GM23338 (cell line): Measurements from ENCODE around the gene P4HA3.

ENCODE experiments used
- CREB1 ChIP-seq: fragments of 250-450 bp; sonication (Bioruptor Pico); IDR thresholded peaks from 2 replicates; pipeline ENCODE4 v1.5.0; 2020; ENCODE audit warnings: low read depth, mild to moderate bottlenecking, moderate library complexity
- EZH2 ChIP-seq: fragments of 200-600 bp; sonication (generic); IDR thresholded peaks from one replicate; pipeline ENCODE4 v1.8.0; 2017; ENCODE audit warnings: antibody characterized with exemption, mild to moderate bottlenecking, low read depth; ENCODE audit not compliant: unreplicated experiment
- EZH2phosphoT487 ChIP-seq: fragments of 200-600 bp; sonication (generic); IDR thresholded peaks from one replicate; pipeline ENCODE4 v1.8.1; 2018; ENCODE audit warnings: antibody characterized with exemption; ENCODE audit not compliant: unreplicated experiment
- JUNB ChIP-seq: IDR thresholded peaks from one replicate; pipeline ENCODE4 v1.6.1; 2016; ENCODE audit warnings: antibody characterized with exemption; ENCODE audit not compliant: unreplicated experiment
- NANOG ChIP-seq: IDR thresholded peaks from 2 replicates; pipeline ENCODE4 v1.6.1; 2016; ENCODE audit warnings: antibody characterized with exemption, borderline replicate concordance
- POLR2AphosphoS5 ChIP-seq: IDR thresholded peaks from 2 replicates; pipeline ENCODE4 v1.6.1; 2016; ENCODE audit warnings: antibody characterized with exemption, low read depth
- STAT1 ChIP-seq: IDR thresholded peaks from one replicate; pipeline ENCODE4 v1.6.1; 2016; ENCODE audit warnings: antibody characterized with exemption; ENCODE audit not compliant: unreplicated experiment
- ZNF331 ChIP-seq: fragments of 250-450 bp; sonication (Bioruptor Pico); IDR thresholded peaks from 2 replicates; pipeline ENCODE4 v1.5.0; 2020; ENCODE audit warnings: low read depth, mild to moderate bottlenecking, moderate library complexity
- TF ChIP-seq, protein P1 (sequence below), 2 experiments: fragments of 200-600 bp in 1 of 2; sonication (generic) in 1 of 2; conservative IDR thresholded peaks; 2 replicates each; pipeline versions ENCODE4 v1.5.1 to v1.6.1; 2016 to 2017; ENCODE audit warnings: antibody characterized with exemption in 2 of 2, low read depth in 2 of 2, mild to moderate bottlenecking in 2 of 2, moderate library complexity in 1 of 2
- TF ChIP-seq, protein P2 (sequence below): IDR thresholded peaks from one replicate; pipeline ENCODE4 v1.6.1; 2018; ENCODE audit warnings: antibody characterized with exemption; ENCODE audit not compliant: unreplicated experiment
- TF ChIP-seq, protein P3 (sequence below): IDR thresholded peaks from 2 replicates; pipeline ENCODE4 v1.6.1; 2016; ENCODE audit warnings: antibody characterized with exemption
- TF ChIP-seq, protein P4 (sequence below): fragments of 250-450 bp; sonication (Bioruptor Pico); IDR thresholded peaks from 2 replicates; pipeline ENCODE4 v1.5.0; 2020; ENCODE audit warnings: mild to moderate bottlenecking, moderate library complexity

DNA sequence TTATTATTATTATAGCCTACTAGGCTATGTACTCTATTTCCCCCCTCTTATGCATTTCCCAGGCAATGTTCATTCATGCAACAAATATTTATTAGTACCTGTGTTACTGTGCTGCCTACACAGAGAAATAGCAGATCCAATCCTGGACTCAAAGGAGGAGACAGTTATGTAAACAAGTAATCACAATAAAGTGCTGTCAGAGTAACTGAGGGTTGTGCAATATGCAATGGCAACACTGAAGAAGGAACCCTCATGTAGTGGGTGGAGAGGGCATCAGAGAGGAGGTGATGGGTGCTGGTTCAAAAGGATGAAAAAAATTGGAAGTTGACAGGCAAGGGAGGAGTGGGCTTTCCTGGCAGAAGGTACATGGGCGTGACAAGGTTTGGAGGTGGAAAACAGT is 886 bp upstream of the P4HA3 start:
- TF ChIP-seq, protein P1, sequence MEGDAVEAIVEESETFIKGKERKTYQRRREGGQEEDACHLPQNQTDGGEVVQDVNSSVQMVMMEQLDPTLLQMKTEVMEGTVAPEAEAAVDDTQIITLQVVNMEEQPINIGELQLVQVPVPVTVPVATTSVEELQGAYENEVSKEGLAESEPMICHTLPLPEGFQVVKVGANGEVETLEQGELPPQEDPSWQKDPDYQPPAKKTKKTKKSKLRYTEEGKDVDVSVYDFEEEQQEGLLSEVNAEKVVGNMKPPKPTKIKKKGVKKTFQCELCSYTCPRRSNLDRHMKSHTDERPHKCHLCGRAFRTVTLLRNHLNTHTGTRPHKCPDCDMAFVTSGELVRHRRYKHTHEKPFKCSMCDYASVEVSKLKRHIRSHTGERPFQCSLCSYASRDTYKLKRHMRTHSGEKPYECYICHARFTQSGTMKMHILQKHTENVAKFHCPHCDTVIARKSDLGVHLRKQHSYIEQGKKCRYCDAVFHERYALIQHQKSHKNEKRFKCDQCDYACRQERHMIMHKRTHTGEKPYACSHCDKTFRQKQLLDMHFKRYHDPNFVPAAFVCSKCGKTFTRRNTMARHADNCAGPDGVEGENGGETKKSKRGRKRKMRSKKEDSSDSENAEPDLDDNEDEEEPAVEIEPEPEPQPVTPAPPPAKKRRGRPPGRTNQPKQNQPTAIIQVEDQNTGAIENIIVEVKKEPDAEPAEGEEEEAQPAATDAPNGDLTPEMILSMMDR (conservative IDR thresholded peaks at IDR 0.05; ENCODE audit: low read depth in 2 of 2) = no peak
- TF ChIP-seq EZH2 (no peak), EZH2phosphoT487 (no peak), POLR2AphosphoS5 (no peak), CREB1 (CRISPR knock-in tag) (no peak), JUNB (no peak), ZNF331 (CRISPR knock-in tag) (no peak), STAT1 (no peak), NANOG (no peak)
- TF ChIP-seq, protein P2, sequence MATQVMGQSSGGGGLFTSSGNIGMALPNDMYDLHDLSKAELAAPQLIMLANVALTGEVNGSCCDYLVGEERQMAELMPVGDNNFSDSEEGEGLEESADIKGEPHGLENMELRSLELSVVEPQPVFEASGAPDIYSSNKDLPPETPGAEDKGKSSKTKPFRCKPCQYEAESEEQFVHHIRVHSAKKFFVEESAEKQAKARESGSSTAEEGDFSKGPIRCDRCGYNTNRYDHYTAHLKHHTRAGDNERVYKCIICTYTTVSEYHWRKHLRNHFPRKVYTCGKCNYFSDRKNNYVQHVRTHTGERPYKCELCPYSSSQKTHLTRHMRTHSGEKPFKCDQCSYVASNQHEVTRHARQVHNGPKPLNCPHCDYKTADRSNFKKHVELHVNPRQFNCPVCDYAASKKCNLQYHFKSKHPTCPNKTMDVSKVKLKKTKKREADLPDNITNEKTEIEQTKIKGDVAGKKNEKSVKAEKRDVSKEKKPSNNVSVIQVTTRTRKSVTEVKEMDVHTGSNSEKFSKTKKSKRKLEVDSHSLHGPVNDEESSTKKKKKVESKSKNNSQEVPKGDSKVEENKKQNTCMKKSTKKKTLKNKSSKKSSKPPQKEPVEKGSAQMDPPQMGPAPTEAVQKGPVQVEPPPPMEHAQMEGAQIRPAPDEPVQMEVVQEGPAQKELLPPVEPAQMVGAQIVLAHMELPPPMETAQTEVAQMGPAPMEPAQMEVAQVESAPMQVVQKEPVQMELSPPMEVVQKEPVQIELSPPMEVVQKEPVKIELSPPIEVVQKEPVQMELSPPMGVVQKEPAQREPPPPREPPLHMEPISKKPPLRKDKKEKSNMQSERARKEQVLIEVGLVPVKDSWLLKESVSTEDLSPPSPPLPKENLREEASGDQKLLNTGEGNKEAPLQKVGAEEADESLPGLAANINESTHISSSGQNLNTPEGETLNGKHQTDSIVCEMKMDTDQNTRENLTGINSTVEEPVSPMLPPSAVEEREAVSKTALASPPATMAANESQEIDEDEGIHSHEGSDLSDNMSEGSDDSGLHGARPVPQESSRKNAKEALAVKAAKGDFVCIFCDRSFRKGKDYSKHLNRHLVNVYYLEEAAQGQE = no peak
- TF ChIP-seq, protein P3, sequence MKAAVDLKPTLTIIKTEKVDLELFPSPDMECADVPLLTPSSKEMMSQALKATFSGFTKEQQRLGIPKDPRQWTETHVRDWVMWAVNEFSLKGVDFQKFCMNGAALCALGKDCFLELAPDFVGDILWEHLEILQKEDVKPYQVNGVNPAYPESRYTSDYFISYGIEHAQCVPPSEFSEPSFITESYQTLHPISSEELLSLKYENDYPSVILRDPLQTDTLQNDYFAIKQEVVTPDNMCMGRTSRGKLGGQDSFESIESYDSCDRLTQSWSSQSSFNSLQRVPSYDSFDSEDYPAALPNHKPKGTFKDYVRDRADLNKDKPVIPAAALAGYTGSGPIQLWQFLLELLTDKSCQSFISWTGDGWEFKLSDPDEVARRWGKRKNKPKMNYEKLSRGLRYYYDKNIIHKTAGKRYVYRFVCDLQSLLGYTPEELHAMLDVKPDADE = no peak
- TF ChIP-seq, protein P4, sequence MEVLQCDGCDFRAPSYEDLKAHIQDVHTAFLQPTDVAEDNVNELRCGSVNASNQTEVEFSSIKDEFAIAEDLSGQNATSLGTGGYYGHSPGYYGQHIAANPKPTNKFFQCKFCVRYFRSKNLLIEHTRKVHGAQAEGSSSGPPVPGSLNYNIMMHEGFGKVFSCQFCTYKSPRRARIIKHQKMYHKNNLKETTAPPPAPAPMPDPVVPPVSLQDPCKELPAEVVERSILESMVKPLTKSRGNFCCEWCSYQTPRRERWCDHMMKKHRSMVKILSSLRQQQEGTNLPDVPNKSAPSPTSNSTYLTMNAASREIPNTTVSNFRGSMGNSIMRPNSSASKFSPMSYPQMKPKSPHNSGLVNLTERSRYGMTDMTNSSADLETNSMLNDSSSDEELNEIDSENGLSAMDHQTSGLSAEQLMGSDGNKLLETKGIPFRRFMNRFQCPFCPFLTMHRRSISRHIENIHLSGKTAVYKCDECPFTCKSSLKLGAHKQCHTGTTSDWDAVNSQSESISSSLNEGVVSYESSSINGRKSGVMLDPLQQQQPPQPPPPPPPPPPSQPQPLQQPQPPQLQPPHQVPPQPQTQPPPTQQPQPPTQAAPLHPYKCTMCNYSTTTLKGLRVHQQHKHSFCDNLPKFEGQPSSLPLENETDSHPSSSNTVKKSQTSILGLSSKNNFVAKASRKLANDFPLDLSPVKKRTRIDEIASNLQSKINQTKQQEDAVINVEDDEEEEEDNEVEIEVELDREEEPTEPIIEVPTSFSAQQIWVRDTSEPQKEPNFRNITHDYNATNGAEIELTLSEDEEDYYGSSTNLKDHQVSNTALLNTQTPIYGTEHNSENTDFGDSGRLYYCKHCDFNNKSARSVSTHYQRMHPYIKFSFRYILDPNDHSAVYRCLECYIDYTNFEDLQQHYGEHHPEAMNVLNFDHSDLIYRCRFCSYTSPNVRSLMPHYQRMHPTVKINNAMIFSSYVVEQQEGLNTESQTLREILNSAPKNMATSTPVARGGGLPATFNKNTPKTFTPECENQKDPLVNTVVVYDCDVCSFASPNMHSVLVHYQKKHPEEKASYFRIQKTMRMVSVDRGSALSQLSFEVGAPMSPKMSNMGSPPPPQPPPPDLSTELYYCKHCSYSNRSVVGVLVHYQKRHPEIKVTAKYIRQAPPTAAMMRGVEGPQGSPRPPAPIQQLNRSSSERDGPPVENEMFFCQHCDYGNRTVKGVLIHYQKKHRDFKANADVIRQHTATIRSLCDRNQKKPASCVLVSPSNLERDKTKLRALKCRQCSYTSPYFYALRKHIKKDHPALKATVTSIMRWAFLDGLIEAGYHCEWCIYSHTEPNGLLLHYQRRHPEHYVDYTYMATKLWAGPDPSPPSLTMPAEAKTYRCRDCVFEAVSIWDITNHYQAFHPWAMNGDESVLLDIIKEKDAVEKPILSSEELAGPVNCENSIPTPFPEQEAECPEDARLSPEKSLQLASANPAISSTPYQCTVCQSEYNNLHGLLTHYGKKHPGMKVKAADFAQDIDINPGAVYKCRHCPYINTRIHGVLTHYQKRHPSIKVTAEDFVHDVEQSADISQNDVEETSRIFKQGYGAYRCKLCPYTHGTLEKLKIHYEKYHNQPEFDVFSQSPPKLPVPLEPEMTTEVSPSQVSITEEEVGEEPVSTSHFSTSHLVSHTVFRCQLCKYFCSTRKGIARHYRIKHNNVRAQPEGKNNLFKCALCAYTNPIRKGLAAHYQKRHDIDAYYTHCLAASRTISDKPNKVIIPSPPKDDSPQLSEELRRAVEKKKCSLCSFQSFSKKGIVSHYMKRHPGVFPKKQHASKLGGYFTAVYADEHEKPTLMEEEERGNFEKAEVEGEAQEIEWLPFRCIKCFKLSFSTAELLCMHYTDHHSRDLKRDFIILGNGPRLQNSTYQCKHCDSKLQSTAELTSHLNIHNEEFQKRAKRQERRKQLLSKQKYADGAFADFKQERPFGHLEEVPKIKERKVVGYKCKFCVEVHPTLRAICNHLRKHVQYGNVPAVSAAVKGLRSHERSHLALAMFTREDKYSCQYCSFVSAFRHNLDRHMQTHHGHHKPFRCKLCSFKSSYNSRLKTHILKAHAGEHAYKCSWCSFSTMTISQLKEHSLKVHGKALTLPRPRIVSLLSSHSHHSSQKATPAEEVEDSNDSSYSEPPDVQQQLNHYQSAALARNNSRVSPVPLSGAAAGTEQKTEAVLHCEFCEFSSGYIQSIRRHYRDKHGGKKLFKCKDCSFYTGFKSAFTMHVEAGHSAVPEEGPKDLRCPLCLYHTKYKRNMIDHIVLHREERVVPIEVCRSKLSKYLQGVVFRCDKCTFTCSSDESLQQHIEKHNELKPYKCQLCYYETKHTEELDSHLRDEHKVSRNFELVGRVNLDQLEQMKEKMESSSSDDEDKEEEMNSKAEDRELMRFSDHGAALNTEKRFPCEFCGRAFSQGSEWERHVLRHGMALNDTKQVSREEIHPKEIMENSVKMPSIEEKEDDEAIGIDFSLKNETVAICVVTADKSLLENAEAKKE (CRISPR knock-in tag) = no peak
